Measurements from ENCODE around the gene PAPPA.

- TF ChIP-seq CREB1 (IDR thresholded peaks at IDR 0.05) (no peak), CTCF (IDR thresholded peaks at IDR 0.05; ENCODE audit: control extremely low read depth in 1 of 3, insufficient read depth in 1 of 3, low read depth in 1 of 3, low read length in 3 of 3) (no peak), ZNF274 (IDR thresholded peaks at IDR 0.05; ENCODE audit: borderline replicate concordance, extremely low read depth, low read length) (no peak), EP300 (IDR thresholded peaks at IDR 0.05; ENCODE audit: borderline replicate concordance in 1 of 2, low read depth in 2 of 2, low read length in 2 of 2) (no peak), RNF2 (IDR thresholded peaks at IDR 0.05; ENCODE audit: borderline replicate concordance, low read depth, low read length, missing control alignments, poor library complexity, severe bottlenecking) (no peak), CHD7 (IDR thresholded peaks at IDR 0.05; ENCODE audit: insufficient replicate concordance, low read length) (no peak), POLR2A (IDR thresholded peaks at IDR 0.05; ENCODE audit: control extremely low read depth in 1 of 2, low read depth in 2 of 2, low read length in 2 of 2) (no peak), CEBPB (IDR thresholded peaks at IDR 0.05; ENCODE audit: low read depth, low read length) (no peak), SIN3A (conservative IDR thresholded peaks at IDR 0.05 in 1 of 2, IDR thresholded peaks at IDR 0.05 in 1 of 2; ENCODE audit: low read depth in 1 of 2, low read length in 2 of 2) (no peak), SRF (IDR thresholded peaks at IDR 0.05; ENCODE audit: low read depth, low read length) (no peak), GTF2F1 (IDR thresholded peaks at IDR 0.05; ENCODE audit: borderline replicate concordance, low read depth, low read length) (no peak), SP1 (IDR thresholded peaks at IDR 0.05; ENCODE audit: low read depth, low read length) (no peak), EZH2 (IDR thresholded peaks at IDR 0.05; ENCODE audit: low read depth, low read length, severe bottlenecking) (no peak), PHF8 (conservative IDR thresholded peaks at IDR 0.05; ENCODE audit: low read depth, low read length) (no peak)
Observed at GRCh38 chr9:116308076-116308475, 154.5 kb downstream of the PAPPA start.

Data from H1 (cell line).